ENCODE data around the gene RBPJL. TPM values are rescaled to one million over a fixed set of nuclear protein-coding genes. Genes with fewer than 3 reads are reported as not detected.

The RBPJL gene
- total and polyA plus RNA-seq, 2 of the 13 experiments (the other 11 are each of a cell fraction or from before 2014, with no cell fraction given): not detected

DNA sequence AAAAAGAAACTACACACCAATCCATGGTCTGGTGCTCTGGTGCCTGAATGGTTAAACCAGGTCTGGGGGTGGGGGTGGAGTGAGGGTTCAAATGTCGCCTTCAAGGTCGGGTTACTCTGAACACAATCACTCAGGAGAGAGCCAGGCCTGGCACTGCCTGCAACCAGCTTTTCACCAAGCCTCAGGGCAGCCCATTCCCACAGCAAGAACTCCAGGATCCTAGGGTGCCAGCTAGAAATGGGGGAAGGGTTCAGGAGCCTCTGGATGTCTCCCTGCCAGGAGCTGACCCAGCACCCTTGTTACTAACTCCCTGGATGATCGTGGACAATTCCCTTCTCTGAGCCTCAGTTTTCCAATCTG lies 34.9 kb downstream of the RBPJL start (continued):
- TF ChIP-seq, protein P1, sequence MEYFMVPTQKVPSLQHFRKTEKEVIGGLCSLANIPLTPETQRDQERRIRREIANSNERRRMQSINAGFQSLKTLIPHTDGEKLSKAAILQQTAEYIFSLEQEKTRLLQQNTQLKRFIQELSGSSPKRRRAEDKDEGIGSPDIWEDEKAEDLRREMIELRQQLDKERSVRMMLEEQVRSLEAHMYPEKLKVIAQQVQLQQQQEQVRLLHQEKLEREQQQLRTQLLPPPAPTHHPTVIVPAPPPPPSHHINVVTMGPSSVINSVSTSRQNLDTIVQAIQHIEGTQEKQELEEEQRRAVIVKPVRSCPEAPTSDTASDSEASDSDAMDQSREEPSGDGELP (IDR thresholded peaks at IDR 0.05; ENCODE audit: borderline replicate concordance, low read depth): no peak
- TF ChIP-seq, protein P2, sequence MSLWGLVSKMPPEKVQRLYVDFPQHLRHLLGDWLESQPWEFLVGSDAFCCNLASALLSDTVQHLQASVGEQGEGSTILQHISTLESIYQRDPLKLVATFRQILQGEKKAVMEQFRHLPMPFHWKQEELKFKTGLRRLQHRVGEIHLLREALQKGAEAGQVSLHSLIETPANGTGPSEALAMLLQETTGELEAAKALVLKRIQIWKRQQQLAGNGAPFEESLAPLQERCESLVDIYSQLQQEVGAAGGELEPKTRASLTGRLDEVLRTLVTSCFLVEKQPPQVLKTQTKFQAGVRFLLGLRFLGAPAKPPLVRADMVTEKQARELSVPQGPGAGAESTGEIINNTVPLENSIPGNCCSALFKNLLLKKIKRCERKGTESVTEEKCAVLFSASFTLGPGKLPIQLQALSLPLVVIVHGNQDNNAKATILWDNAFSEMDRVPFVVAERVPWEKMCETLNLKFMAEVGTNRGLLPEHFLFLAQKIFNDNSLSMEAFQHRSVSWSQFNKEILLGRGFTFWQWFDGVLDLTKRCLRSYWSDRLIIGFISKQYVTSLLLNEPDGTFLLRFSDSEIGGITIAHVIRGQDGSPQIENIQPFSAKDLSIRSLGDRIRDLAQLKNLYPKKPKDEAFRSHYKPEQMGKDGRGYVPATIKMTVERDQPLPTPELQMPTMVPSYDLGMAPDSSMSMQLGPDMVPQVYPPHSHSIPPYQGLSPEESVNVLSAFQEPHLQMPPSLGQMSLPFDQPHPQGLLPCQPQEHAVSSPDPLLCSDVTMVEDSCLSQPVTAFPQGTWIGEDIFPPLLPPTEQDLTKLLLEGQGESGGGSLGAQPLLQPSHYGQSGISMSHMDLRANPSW (CRISPR knock-in tag; IDR thresholded peaks at IDR 0.05; ENCODE audit: borderline replicate concordance): no peak
- 0 out of 2 replicates have a peak, but pooled peaks have one; percentile 6 for TF ChIP-seq ZKSCAN1 (IDR thresholded peaks at IDR 0.05; ENCODE audit: low read length)
- no peak for TF ChIP-seq ZKSCAN5 (CRISPR knock-in tag; IDR thresholded peaks at IDR 0.05)
- TF ChIP-seq, protein P3, sequence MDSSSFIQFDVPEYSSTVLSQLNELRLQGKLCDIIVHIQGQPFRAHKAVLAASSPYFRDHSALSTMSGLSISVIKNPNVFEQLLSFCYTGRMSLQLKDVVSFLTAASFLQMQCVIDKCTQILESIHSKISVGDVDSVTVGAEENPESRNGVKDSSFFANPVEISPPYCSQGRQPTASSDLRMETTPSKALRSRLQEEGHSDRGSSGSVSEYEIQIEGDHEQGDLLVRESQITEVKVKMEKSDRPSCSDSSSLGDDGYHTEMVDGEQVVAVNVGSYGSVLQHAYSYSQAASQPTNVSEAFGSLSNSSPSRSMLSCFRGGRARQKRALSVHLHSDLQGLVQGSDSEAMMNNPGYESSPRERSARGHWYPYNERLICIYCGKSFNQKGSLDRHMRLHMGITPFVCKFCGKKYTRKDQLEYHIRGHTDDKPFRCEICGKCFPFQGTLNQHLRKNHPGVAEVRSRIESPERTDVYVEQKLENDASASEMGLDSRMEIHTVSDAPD (CRISPR knock-in tag; IDR thresholded peaks at IDR 0.05): 0 out of 2 replicates have a peak, but pooled peaks have one; percentile 75
- no peak for TF ChIP-seq HNRNPLL (IDR thresholded peaks at IDR 0.05; ENCODE audit: low read depth, low read length, poor library complexity, severe bottlenecking)
- no peak for TF ChIP-seq NFKB2 (CRISPR knock-in tag; IDR thresholded peaks at IDR 0.05; ENCODE audit: borderline replicate concordance)
- no peak; the same call in 1 of the 2 replicates for TF ChIP-seq RBFOX2 (IDR thresholded peaks at IDR 0.05; ENCODE audit: low read depth, low read length)
- TF ChIP-seq ZSCAN25 (CRISPR knock-in tag; IDR thresholded peaks at IDR 0.05): no peak
- no peak for TF ChIP-seq FOXK1 (CRISPR knock-in tag; IDR thresholded peaks at IDR 0.05; ENCODE audit: borderline replicate concordance, low read depth)
- TF ChIP-seq SOX6 (IDR thresholded peaks at IDR 0.05): no peak
- no peak for TF ChIP-seq SOX6 (CRISPR knock-in tag; IDR thresholded peaks at IDR 0.05)
- TF ChIP-seq ZNF557 (CRISPR knock-in tag; IDR thresholded peaks at IDR 0.05): no peak
- TF ChIP-seq SP5 (CRISPR knock-in tag; IDR thresholded peaks at IDR 0.05; ENCODE audit: borderline replicate concordance, low read depth): no peak
- no peak for TF ChIP-seq TSC22D2 (CRISPR knock-in tag; IDR thresholded peaks at IDR 0.05; ENCODE audit: borderline replicate concordance)
- TF ChIP-seq RARA (CRISPR knock-in tag; IDR thresholded peaks at IDR 0.05): 0 out of 2 replicates have a peak, but pooled peaks have one; percentile 34
- no peak for TF ChIP-seq PHF21A (CRISPR knock-in tag; IDR thresholded peaks at IDR 0.05)
- TF ChIP-seq, protein P4, sequence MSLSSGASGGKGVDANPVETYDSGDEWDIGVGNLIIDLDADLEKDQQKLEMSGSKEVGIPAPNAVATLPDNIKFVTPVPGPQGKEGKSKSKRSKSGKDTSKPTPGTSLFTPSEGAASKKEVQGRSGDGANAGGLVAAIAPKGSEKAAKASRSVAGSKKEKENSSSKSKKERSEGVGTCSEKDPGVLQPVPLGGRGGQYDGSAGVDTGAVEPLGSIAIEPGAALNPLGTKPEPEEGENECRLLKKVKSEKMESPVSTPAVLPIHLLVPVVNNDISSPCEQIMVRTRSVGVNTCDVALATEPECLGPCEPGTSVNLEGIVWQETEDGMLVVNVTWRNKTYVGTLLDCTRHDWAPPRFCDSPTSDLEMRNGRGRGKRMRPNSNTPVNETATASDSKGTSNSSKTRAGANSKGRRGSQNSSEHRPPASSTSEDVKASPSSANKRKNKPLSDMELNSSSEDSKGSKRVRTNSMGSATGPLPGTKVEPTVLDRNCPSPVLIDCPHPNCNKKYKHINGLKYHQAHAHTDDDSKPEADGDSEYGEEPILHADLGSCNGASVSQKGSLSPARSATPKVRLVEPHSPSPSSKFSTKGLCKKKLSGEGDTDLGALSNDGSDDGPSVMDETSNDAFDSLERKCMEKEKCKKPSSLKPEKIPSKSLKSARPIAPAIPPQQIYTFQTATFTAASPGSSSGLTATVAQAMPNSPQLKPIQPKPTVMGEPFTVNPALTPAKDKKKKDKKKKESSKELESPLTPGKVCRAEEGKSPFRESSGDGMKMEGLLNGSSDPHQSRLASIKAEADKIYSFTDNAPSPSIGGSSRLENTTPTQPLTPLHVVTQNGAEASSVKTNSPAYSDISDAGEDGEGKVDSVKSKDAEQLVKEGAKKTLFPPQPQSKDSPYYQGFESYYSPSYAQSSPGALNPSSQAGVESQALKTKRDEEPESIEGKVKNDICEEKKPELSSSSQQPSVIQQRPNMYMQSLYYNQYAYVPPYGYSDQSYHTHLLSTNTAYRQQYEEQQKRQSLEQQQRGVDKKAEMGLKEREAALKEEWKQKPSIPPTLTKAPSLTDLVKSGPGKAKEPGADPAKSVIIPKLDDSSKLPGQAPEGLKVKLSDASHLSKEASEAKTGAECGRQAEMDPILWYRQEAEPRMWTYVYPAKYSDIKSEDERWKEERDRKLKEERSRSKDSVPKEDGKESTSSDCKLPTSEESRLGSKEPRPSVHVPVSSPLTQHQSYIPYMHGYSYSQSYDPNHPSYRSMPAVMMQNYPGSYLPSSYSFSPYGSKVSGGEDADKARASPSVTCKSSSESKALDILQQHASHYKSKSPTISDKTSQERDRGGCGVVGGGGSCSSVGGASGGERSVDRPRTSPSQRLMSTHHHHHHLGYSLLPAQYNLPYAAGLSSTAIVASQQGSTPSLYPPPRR (CRISPR knock-in tag; IDR thresholded peaks at IDR 0.05; ENCODE audit: borderline replicate concordance): no peak; the same call in 1 of the 2 replicates
- peak; percentile 76; the same call in 1 of the 2 replicates for TF ChIP-seq ARID2 (CRISPR knock-in tag; IDR thresholded peaks at IDR 0.05; ENCODE audit: borderline replicate concordance)
- no peak for TF ChIP-seq ZNF589 (CRISPR knock-in tag; conservative IDR thresholded peaks at IDR 0.05)
- no peak for TF ChIP-seq ZNF468 (CRISPR knock-in tag; IDR thresholded peaks at IDR 0.05)
- no peak for TF ChIP-seq ZNF234 (CRISPR knock-in tag; conservative IDR thresholded peaks at IDR 0.05)

Data from HepG2 (cell line).